Heart left ventricle (tissue), 13 donors: ENCODE data around the gene SMC6.

Source experiments
- POLR2A ChIP-seq, 2 donors: fragments of 450-650 bp; IDR thresholded peaks; one replicate each; pipeline ENCODE4 v1.6.1; 2017; ENCODE audit warnings: antibody characterized with exemption in 2 of 2, mild to moderate bottlenecking in 2 of 2, moderate library complexity in 2 of 2
- TF ChIP-seq, protein P1 (sequence below), 12 donors: fragments of 200-600 bp; sonication (generic) in 4 of 12; IDR thresholded peaks; one replicate each; pipeline versions ENCODE4 v1.5.0 to v1.8.0; 2018 to 2022; ENCODE audit warnings: antibody characterized with exemption in 12 of 12, mild to moderate bottlenecking in 5 of 12
- donor health status: ischemic (EF 13 %, LVEDD 7.1; RV severe dilation, severe dysfunction).
- donor health status: DM: no; HTN: yes; CAD: no.
- donor health status: DM: no; HTN: no; CAD: no.
- donor health status: ischemic (EF 25% LVEDD 6.9; RV normal size, moderate dysfunction).
- donor health status: ischemic (EF 25% LVEDD 5.7; RV mildly dilated, moderate dysfunction).
- donor health status: ischemic (EF 35%, LVEDD 5.7; RV mildly dilated, moderate dysfunction).
- donor health status: nonischemic (EF 11% LVEDD 7.7; RV severe dilation, severe dysfunction).
- donor health status: DM: yes; HTN: yes; CAD: no.
- donor health status: PGD.
- donor health status: ischemic (EF 29% LVEDD 5.4; RV normal size, mild dysfunction).
- donor health status: nonischemic (EF 23%, LVEDD 6.1; RV moderate dilation, normal function).

DNA sequence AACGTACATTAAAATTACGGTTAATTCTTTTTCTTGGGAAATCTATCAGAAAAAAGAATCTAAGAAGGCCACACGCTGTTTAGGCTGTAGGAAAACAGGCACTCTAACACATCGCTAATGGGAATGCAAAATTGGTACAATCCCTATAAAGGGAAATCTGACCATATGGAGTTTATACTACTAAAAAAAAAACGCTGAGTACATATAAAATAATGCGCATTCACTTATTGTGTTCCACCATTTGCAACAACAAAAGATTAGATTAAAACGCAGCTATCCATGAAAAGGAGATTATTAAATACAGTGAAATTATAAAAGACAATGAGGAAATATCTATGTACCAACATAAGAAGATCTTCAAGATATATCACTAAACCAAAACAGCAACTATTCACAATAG is 62.8 kb downstream of the SMC6 start:
- TF ChIP-seq, protein P1, sequence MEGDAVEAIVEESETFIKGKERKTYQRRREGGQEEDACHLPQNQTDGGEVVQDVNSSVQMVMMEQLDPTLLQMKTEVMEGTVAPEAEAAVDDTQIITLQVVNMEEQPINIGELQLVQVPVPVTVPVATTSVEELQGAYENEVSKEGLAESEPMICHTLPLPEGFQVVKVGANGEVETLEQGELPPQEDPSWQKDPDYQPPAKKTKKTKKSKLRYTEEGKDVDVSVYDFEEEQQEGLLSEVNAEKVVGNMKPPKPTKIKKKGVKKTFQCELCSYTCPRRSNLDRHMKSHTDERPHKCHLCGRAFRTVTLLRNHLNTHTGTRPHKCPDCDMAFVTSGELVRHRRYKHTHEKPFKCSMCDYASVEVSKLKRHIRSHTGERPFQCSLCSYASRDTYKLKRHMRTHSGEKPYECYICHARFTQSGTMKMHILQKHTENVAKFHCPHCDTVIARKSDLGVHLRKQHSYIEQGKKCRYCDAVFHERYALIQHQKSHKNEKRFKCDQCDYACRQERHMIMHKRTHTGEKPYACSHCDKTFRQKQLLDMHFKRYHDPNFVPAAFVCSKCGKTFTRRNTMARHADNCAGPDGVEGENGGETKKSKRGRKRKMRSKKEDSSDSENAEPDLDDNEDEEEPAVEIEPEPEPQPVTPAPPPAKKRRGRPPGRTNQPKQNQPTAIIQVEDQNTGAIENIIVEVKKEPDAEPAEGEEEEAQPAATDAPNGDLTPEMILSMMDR (IDR thresholded peaks at IDR 0.05) = no peak
- no peak for TF ChIP-seq POLR2A (IDR thresholded peaks at IDR 0.05)
